CD4-positive, alpha-beta memory T cell (primary cell): Measurements from ENCODE around the gene TMEM198. TPM values are rescaled to one million over a fixed set of nuclear protein-coding genes. Genes with fewer than 3 reads are reported as not detected.

Source experiments
- CTCF ChIA-PET: fragments of 350-600 bp; sonication (Branson Sonifier 250); formaldehyde crosslinking; loops from one replicate; lab custom pipeline; 2021; ENCODE audit warnings: inconsistent platforms; ENCODE audit not compliant: partially characterized antibody; lab: Charles Lee
- POLR2A ChIA-PET: fragments of 350-600 bp; sonication (Branson Sonifier 250); formaldehyde crosslinking; loops from one replicate; lab custom pipeline; 2021; ENCODE audit not compliant: partially characterized antibody; lab: Charles Lee
- DNase-seq, 5 donors: peaks; one replicate each; pipeline versions ENCODE4 v3.0.0 to v3.0.0-alpha.2; 2020 to 2022; ENCODE audit warnings: mixed read lengths in 1 of 5
- H3K27ac ChIP-seq: one replicate; pipeline ENCODE4 v1.7.0; 2013; ENCODE audit warnings: low read depth, low read length
- H3K27me3 ChIP-seq: 2 replicates; pipeline ENCODE4 v1.7.0; 2013; ENCODE audit warnings: mild to moderate bottlenecking, low read length, moderate library complexity; ENCODE audit not compliant: insufficient read depth
- H3K36me3 ChIP-seq: 2 replicates; pipeline ENCODE4 v1.7.0; 2013; ENCODE audit warnings: mild to moderate bottlenecking, low read length, moderate library complexity; ENCODE audit not compliant: insufficient read depth
- H3K4me1 ChIP-seq: 2 replicates; pipeline ENCODE4 v1.7.0; 2013; ENCODE audit warnings: mild to moderate bottlenecking, low read length, moderate library complexity; ENCODE audit not compliant: insufficient read depth
- H3K4me3 ChIP-seq, 2 donors: one replicate each; pipeline ENCODE4 v1.7.0; 2013; ENCODE audit warnings: low read length in 2 of 2, mild to moderate bottlenecking in 1 of 2
- H3K9me3 ChIP-seq, 2 donors: one replicate each; pipeline ENCODE4 v1.7.0; 2013; ENCODE audit warnings: low read length in 2 of 2, control low read depth in 1 of 2; ENCODE audit not compliant: control insufficient read depth in 1 of 2
- H3K27ac Mint-ChIP-seq, 7 donors: one replicate each; pipeline ENCODE4 v1.8.0; 2020 to 2021; ENCODE audit warnings: mixed read lengths in 7 of 7, mild to moderate bottlenecking in 6 of 7, inconsistent platforms in 3 of 7, moderate library complexity in 3 of 7
- H3K27me3 Mint-ChIP-seq, 2 donors: one replicate each; pipeline ENCODE4 v1.8.0; 2020 to 2021; ENCODE audit warnings: mixed read lengths in 2 of 2
- H3K36me3 Mint-ChIP-seq, 2 donors: one replicate each; pipeline ENCODE4 v1.8.0; 2020 to 2021; ENCODE audit warnings: mixed read lengths in 2 of 2, inconsistent platforms in 1 of 2, mild to moderate bottlenecking in 1 of 2
- H3K4me1 Mint-ChIP-seq, 4 donors: one replicate each; pipeline ENCODE4 v1.8.0; 2020 to 2021; ENCODE audit warnings: mixed read lengths in 4 of 4, mild to moderate bottlenecking in 1 of 4
- H3K4me3 Mint-ChIP-seq, 8 donors: one replicate each; pipeline ENCODE4 v1.8.0; 2020 to 2021; ENCODE audit warnings: mixed read lengths in 8 of 8, mild to moderate bottlenecking in 7 of 8, moderate library complexity in 6 of 8, inconsistent platforms in 3 of 8
- H3K9me3 Mint-ChIP-seq, 8 donors: one replicate each; pipeline ENCODE4 v1.8.0; 2020 to 2021; ENCODE audit warnings: mixed read lengths in 8 of 8, mild to moderate bottlenecking in 5 of 8, inconsistent platforms in 3 of 8, moderate library complexity in 1 of 8
- intact Hi-C: fragments of 100-400 bp; cut with micrococcal nuclease; formaldehyde crosslinking; loops from one replicate; pipeline ENCODE4 v1.15.1; 2023
- microRNA-seq: library from miRNA; unstranded; fragments of <30 nt; microRNA quantifications from one replicate; pipeline ENCODE4 v1.2.0, GENCODE V29; 2021; ENCODE audit warnings: borderline replicate concordance, borderline number of aligned reads, borderline microRNAs expressed, mixed read lengths
- polyA plus RNA-seq, 2 donors: library from polyadenylated mRNA; unstranded; fragments of 300-500 nt; fragmentation: Illumina TruSeq; gene quantifications; one replicate each; pipeline ENCODE4 v1.2.3, GENCODE V29; 2021
- total RNA-seq, 2 experiments: library from RNA; stranded (reverse); gene quantifications; one replicate each; pipeline ENCODE4 v1.2.3, GENCODE V29; 2021

TMEM198 gene
- total and polyA plus RNA-seq, 4 experiments from 2014 or later = 0.67 to 0.76 TPM; not detected in 2

- peaks cover 13% of the 10 kb centered on the region for H3K36me3 ChIP-seq
- no peaks in the 10 kb centered on the region for H3K27me3 ChIP-seq
- peak within 1 kb of the TSS; percentile 90 to 99 (median 97) for H3K27ac Mint-ChIP-seq
- POLR2A ChIA-PET = interaction anchor here (0.7 to 2.0 kb wide), 11 partner anchors 9 to 926 kb away, joined by 3 to 15 read pairs (median 4); partner anchors contain the start of genes CHPF, DNAJB2, DNPEP and GMPPA
- intact Hi-C loops = loop anchor here (1.0 to 5.0 kb wide), 6 partner anchors 45 to 1975 kb away; partner anchors contain the start of genes CHPF, EPHA4 and GMPPA
- H3K4me3 Mint-ChIP-seq = peak within 1 kb of the TSS; percentile 90 to 97 (median 96)
- DNase-seq = peak; percentile 87 to 93 (median 88)
- peaks cover 10 to 24% (median 17%) of the 10 kb centered on the region in 4 donors for H3K4me1 Mint-ChIP-seq
- H3K27ac ChIP-seq = peak within 1 kb of the TSS; percentile 72
- H3K4me3 ChIP-seq = peak within 1 kb of the TSS; percentile 62 to 100
- no peaks in the 10 kb centered on the region for H3K9me3 ChIP-seq
- peaks cover 20 to 22% of the 10 kb centered on the region in 2 donors for H3K36me3 Mint-ChIP-seq
- H3K9me3 Mint-ChIP-seq = no peaks in the 10 kb centered on the region
- H3K27me3 Mint-ChIP-seq = peaks cover 3 to 7% of the 10 kb centered on the region in 2 donors
- CTCF ChIA-PET = interaction anchor here (1.2 to 1.8 kb wide), 7 partner anchors 17 to 100 kb away, joined by 3 to 16 read pairs (median 3); partner anchors contain the start of gene TMEM198
- H3K4me1 ChIP-seq = peaks cover 14% of the 10 kb centered on the region
These were observed 53.9 kb downstream of the TMEM198 start, which contains the start of gene STK11IP for GRCh38 chr2:219597552-219598307. TSS of gene STK11IP (plus strand) at chr2:219597857. CDS start at chr2:219598120, 263 bp downstream.

- peaks cover 10 to 24% (median 17%) of the 10 kb centered on the region in 4 donors for H3K4me1 Mint-ChIP-seq
- peaks cover 14% of the 10 kb centered on the region for H3K36me3 ChIP-seq
- intact Hi-C loops = loop anchor here (1.0 to 5.0 kb wide), 2 partner anchors 100 to 1974 kb away; partner anchors contain the start of genes EPHA4 and GMPPA
- no peaks in the 10 kb centered on the region for H3K9me3 Mint-ChIP-seq
- no peaks in the 10 kb centered on the region for H3K9me3 ChIP-seq
- CTCF ChIA-PET = interaction anchor here (1.2 to 1.7 kb wide), 3 partner anchors 38 to 58 kb away, joined by 3 to 16 read pairs (median 6); no protein-coding TSS in a partner anchor
- peaks cover 0 to 2% of the 10 kb centered on the region in 2 donors for H3K27me3 Mint-ChIP-seq
- POLR2A ChIA-PET = interaction anchor here (0.7 to 2.0 kb wide), 6 partner anchors 9 to 319 kb away, joined by 3 to 15 read pairs (median 10); partner anchors contain the start of genes DNAJB2, DNPEP and GMPPA
- peak overlapping the region; percentile 90 to 97 (median 96) for H3K4me3 Mint-ChIP-seq
- H3K27ac Mint-ChIP-seq = peak overlapping the region; percentile 90 to 99 (median 97)
- H3K4me3 ChIP-seq = peak overlapping the region; percentile 62 to 100
- DNase-seq = no peak
- H3K27me3 ChIP-seq = no peaks in the 10 kb centered on the region
- peak overlapping the region; percentile 72 for H3K27ac ChIP-seq
- H3K36me3 Mint-ChIP-seq = peaks cover 21 to 24% of the 10 kb centered on the region in 2 donors
- H3K4me1 ChIP-seq = peaks cover 14% of the 10 kb centered on the region
These were observed 54.7 kb downstream of the TMEM198 start for GRCh38 chr2:219598308-219599078.

Small RNA genes lying within 50 kb of the gene (microRNA-seq; reads per million reads assigned to microRNA genes)
- not detected for gene MIR3132

Other genes with a start within 250 kb of the TMEM198 start
- gene PTPRN, start 234.6 kb upstream of the TMEM198 start, total RNA-seq = not detected
- under 1 TPM in 1 of 2 donors, not detected in 1; 0.31 TPM for gene PTPRN, start 234.6 kb upstream of the TMEM198 start, polyA plus RNA-seq
- not detected for gene RESP18, start 211.3 kb upstream of the TMEM198 start, total RNA-seq
- not detected for gene RESP18, start 211.3 kb upstream of the TMEM198 start, polyA plus RNA-seq
- gene DNPEP, start 156.1 kb upstream of the TMEM198 start, total RNA-seq = 10 to 100 TPM; 70.4 to 75.9 TPM
- 10 to 100 TPM; 57.8 to 73.3 TPM for gene DNPEP, start 156.1 kb upstream of the TMEM198 start, polyA plus RNA-seq
- gene DES, start 125.7 kb upstream of the TMEM198 start, total RNA-seq = not detected
- not detected for gene DES, start 125.7 kb upstream of the TMEM198 start, polyA plus RNA-seq
- 1 to 10 TPM; 8.8 to 9.0 TPM for gene SPEG, start 109.2 kb upstream of the TMEM198 start, total RNA-seq
- under 1 TPM; 0.15 to 0.20 TPM for gene SPEG, start 109.2 kb upstream of the TMEM198 start, polyA plus RNA-seq
- gene GMPPA, start 45.1 kb upstream of the TMEM198 start, total RNA-seq = 10 to 100 TPM; 45.2 to 48.3 TPM
- gene GMPPA, start 45.1 kb upstream of the TMEM198 start, polyA plus RNA-seq = 10 to 100 TPM; 30.4 to 31.0 TPM
- under 1 TPM; 0.09 to 0.22 TPM for gene ASIC4, start 29.5 kb upstream of the TMEM198 start, total RNA-seq
- gene ASIC4, start 29.5 kb upstream of the TMEM198 start, polyA plus RNA-seq = not detected
- gene CHPF, start 219 bp upstream of the TMEM198 start, total RNA-seq = 1 to 10 TPM; 7.7 to 8.5 TPM
- 1 to 10 TPM; 7.5 to 8.1 TPM for gene CHPF, start 219 bp upstream of the TMEM198 start, polyA plus RNA-seq
- under 1 TPM in 1 of 2 experiments, not detected in 1; 0.09 TPM for gene OBSL1, start 27.5 kb downstream of the TMEM198 start, total RNA-seq
- gene OBSL1, start 27.5 kb downstream of the TMEM198 start, polyA plus RNA-seq = not detected
- not detected for gene INHA, start 28.3 kb downstream of the TMEM198 start, total RNA-seq
- gene INHA, start 28.3 kb downstream of the TMEM198 start, polyA plus RNA-seq = not detected
- gene STK11IP, start 53.8 kb downstream of the TMEM198 start, total RNA-seq = 10 to 100 TPM; 48.7 to 50.2 TPM
- gene STK11IP, start 53.8 kb downstream of the TMEM198 start, polyA plus RNA-seq = 1 to 10 TPM; 8.3 to 9.8 TPM
- gene SLC4A3, start 83.6 kb downstream of the TMEM198 start, total RNA-seq = not detected
- gene SLC4A3, start 83.6 kb downstream of the TMEM198 start, polyA plus RNA-seq = not detected